Measurements from ENCODE around the gene ANGPTL8.

Gene ANGPTL8, protein sequence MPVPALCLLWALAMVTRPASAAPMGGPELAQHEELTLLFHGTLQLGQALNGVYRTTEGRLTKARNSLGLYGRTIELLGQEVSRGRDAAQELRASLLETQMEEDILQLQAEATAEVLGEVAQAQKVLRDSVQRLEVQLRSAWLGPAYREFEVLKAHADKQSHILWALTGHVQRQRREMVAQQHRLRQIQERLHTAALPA

DNA sequence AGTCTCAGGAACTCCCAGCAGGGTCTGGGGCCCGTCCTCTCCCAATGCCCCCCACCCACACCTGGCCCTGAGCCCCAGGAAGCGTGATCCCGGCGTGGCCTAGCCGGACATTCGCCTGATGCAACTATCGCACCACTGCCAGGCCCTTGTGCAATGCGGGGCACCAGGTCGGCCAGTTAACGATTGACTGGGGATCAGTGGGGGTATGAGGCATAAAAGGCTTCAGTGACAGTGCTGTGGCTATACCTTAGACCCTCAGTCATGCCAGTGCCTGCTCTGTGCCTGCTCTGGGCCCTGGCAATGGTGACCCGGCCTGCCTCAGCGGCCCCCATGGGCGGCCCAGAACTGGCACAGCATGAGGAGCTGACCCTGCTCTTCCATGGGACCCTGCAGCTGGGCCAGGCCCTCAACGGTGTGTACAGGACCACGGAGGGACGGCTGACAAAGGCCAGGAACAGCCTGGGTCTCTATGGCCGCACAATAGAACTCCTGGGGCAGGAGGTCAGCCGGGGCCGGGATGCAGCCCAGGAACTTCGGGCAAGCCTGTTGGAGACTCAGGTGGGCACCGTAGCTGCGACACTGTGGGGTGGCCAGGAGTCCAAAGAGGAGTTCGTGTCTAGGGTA lies at the start of gene ANGPTL8:
Gene ANGPTL8 (plus strand): TSS at position 243 of the 624 bp plus-strand sequence. CDS start 19 bp downstream, at position 262.
- DNase-seq: no peak

DNA sequence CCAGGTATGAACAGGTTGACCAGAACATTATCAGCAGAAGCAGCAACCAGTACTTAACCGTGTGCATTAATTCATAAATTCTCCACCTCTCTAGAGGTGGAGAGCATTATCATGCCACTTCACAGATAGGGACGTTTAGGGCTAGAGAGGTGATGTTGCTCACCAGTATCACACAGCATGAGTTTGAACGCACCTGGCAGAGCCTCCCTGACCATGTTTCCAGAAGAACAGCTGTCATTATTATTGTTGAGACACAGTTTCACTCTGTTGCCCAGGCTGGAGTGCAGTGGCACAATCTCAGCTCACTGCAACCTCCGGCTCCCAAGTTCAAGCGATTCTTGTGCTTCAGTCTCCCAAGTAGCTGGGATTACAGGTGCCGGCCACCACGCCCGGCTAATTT lies 48.9 kb upstream of the ANGPTL8 start:
- no peak for DNase-seq

DNA sequence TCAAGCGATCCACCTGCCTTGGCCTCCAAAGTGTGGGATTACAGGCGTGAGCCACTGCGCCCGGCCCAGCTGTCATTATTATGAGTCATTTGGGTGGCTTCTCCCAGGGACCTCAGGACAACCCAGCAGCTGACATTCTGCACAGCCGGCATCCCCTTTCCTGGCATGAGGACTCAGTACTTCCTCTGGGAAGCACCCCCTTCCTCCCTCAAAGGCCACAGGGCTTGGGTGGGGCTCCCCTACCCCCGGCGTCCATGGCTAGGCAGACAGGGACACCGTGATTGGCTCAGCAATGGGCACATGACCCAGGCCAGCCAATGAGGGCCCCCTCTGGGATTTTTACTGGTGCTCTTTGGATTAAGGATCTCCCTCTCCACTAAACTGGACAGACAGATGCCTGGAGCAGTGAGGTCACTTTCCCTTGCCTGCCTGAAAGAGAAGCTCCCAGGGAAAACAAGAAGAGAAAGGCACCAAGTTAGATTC lies 48.1 kb upstream of the ANGPTL8 start:
- peak; percentile 73 for DNase-seq

DNA sequence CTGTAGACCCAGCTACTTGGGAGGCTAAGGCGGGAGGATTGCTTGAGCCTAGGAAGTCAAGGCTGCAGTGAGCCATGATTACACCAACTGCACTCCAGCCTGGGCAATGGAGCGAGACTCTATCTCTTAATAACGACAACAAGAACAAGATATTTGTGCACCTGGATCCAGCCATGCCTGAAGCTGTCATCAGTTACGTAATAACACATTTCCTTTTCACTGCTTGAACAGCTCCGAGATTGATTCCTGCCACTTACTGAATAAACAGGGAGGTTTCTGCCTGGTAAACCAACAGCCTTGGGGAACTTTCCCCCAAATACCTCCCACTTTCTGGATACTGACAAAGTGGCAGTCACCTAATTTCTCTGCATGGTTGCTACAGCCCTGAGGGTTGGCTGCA lies 47.5 kb upstream of the ANGPTL8 start:
- DNase-seq: no peak

DNA sequence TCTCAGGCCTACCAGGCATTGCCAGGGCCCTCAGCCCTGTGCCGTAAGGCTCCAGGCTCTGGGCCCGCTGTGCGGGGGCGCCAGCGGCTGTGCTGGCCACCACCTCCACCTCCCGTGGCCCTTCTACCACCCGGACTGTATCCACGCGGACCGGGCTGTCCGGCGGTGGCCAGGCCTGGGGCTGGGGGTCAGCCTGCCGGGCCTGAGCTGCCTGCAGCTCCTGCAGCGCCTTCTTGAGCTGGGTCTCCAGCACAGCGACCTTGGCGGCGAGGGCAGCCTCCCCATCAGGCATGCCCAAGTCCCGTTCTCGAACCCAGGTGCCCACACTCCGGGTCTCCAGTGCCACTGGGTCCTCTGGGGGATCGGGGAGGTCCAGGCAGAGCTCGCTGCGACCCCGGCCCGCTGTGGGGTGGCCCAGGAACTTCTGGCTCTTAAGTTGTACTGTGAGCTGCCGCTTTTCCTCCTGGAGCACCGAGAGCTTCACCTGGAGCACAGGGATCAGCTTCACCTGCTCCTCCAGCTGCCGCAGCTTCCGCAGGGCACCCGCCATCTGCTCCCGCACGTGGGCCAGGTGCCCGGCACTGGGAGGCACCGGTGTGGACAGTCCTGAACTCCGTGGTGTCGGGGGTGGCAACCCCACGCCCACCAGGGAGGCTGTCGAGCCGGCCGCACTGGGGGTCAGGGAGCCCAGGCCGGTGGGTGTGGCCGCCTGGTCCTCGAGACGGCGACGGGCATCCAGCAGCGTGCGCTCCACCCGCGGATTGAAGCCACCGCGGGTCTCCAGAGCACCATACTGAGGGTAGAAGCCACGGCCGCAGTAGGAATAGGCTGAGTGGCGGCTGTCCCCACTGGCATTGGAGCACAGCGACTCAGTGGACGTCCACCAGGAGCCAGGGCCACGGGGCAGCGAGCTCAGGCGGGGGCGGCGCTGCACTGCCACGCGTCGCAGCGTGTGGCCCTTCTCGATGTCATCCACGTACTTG lies 46.2 kb upstream of the ANGPTL8 start:
- DNase-seq: no peak

DNA sequence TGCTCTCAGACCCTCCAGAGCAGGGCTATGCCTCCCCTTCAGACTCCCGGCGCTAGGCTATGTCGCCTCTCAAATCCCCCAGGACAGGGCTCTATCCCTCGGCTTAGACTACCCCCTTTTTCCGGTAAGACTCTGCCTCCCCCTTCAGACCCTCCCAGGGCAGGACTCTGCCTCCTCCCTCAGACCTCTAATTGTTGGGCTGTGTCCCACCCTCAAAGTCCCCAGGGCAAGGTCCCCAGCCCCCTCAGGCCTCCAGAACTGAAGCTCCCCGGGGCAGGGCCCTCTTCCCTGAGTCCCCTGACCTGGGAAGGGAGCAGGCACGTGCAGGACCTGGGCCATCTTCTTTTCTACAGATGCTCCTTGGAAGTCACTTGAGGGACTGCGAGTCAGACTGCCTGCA lies 45.2 kb upstream of the ANGPTL8 start:
- DNase-seq: no peak

DNA sequence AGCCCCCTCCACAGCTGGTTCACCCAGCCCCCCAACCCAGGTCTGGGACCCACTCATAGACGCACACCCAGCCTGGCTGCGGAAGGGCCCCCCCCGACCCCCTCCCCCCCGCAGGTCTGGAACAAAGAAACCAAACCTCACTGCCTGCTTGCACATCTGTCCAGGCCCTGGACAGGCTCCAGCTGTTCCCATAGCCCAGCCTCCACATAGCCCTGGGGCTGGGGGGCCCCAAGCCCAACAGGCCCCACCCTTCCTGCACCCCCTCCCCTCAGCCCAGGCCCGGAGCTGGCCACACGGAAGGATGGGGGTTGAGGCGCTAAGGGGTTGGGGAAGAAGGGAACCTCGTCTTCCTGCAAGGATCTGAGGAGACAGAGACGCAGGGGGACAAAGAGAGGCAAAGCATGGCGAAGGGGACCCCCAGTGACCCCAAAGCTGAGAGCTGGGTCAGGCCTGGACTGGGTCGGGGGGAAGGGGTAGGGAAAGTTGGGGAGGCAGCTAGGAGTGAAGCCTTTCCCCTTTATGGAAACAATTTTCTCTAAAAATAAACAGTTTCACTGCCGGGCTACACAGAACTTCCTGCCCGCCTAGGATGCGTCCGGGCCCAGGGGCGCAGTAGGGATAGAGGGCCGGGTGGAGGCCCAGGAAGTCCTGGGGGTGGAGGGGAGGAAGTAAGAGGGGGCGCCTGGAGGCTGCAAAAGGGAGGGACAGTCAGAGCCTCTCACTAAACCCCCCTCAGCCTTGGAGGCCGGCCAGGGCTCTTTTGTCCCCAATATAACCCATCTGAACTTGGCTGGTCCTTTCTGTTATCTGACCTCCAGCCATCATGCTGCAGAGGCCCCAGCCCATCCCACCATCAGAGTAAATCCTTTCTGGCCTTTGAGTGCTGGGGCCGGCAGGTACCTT lies 44.5 kb upstream of the ANGPTL8 start:
- DNase-seq: no peak

DNA sequence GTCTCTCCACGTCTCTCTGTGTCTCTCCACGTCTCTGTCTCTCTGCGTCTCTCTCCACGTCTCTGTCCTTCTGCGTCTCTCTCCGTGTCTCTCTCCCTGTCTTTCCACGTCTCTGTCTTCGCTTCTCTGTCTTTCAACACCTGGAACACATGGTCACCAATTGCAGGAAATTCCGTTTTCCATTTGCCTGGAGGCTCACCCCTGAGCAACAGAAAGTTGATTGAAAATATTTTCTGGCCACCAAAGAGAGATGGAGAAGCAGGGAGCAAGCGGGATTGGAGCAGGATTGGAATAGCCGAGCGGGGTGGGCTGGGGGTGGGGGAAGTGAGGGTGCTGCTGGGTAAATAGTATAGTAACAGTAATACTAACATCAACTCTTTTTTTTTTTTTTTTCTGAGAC lies 43.7 kb upstream of the ANGPTL8 start:
- no peak for DNase-seq

DNA sequence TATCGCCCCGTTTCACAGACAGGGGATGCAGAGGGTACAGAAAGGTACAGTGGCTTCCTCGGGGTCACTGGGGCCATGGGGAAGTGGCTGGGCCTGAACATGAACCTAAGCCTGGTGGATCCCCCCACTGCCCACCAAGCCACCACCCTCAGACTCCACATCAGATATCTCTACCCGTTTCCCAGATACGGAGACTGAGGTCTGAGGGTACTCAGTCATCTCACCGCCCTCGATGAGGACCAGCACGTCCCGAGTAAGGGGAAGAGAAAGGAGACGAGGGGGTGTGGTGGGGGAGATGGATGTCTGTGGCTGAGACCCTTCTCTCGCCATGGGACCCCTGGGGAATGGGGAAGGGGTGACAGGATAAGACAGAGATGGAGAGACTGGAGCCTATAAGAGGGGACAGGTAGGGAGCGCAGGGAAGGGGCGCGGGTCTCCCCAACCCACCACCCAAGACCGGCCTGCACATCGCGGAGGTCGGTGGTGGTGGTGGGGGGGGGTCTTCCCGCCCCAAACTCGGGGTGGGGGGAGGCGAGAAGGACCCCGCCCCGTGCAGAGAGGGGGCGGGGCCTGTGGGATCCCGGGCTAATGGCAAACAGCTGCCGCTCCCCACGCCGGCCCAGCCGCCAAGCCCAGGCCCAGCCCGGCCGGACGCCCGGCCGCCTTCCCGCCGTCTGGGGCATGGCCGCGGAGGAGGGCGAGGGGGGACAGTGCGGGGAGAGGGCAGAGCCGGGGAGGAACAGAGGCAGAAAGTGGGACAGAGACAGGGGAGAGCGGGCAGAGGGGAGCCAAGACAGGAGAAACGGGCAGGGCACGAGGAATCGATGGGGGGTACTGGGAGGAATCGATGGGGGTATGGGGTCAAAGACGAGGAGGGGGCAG lies 42.8 kb upstream of the ANGPTL8 start:
- DNase-seq: peak; percentile 28

DNA sequence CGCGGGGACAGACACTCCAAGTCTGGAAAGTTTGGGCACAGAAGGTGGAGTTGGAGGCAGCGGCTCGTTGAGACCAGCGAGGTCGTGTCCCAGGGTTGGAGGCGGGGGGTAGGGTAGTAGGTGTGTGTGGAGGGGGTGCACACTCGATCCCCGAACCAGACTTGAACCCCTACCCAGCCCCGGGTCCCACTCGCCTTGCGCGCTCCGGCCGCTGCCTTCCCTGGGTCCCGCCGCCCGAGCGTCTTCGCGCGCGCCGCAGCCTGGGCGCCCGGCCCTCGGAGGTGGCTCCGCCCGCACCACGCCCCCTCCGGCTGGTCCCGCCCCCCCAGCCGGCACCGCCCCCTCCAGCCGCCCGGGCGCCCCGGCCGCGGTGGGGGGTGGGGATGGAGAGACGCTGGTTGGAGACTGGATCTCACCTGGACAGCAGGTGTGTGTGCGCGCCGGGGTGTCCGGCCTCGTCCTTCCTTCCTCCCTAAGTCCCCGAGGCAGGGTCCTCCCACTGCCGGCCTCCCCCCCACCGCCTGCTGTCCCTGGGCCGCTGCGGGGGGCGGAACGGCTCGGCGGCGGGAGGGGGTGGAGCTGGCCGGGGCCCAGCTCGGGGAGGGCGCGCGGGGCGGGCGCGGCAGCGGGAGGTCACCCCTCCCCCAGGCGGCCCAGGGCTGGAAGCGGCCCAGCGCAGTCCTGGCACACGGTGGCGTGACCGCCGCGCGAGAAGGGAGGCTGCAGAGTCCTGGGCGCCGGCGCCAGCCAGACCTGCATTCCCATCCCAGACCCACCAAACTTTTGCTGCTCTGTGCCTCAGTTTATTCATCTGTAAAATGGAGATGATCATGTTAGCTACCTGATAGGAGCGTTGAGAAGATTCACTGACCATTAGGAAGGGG lies 41.9 kb upstream of the ANGPTL8 start, which contains the start of gene KANK2:
Gene KANK2 (minus strand): TSS at position 255 of the 884 bp plus-strand sequence. CDS start 3,034 bp downstream, outside the sequence.
- DNase-seq: peak; percentile 75

DNA sequence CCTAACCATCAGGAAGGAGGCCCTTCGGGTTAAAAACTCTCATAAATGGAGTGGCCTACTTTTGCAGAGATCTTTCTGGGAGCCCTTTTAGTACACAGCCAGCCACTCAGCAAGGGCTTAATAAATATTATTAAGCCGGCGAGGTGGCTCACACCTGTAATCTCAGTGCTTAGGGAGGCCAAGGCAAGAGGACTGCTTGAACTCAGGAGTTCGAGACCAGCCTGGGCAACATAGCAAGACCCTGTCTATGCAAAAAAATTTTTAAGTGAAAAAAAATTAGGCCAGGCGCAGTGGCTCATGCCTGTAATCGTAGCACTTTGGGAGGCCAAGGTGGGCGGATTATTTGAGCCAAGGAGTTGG lies 41.3 kb upstream of the ANGPTL8 start:
- no peak for DNase-seq

DNA sequence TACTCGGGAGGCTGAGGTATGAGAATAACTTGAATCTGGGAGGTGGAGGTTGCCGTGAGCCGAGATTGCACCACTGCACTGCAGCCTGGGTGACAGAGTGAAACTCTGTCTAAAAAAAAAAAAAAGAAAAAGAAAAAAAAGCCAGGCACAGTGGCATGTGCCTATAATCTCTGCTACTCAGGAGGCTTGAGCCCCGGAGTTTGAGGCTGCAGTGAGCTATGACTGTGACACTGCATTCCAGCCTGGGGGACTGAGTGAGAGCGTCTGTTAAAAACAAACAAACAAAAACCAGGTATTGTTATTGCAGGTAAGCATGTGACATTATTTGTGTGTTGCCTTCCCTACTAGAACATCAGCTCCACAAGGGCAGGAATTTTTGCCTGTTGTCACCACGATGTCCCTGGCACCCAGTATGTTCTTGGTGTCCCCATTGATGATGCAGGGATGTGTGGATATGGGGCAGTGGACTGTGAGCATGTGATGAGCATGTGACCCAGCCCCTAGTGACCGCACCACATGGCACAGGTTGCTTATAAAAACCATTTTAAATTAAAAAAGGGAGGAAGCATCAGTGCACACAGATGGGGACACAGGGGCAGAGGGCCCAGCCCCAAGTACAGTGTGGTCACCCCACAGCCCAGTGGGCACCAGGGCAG lies 40.5 kb upstream of the ANGPTL8 start:
- DNase-seq: no peak

DNA sequence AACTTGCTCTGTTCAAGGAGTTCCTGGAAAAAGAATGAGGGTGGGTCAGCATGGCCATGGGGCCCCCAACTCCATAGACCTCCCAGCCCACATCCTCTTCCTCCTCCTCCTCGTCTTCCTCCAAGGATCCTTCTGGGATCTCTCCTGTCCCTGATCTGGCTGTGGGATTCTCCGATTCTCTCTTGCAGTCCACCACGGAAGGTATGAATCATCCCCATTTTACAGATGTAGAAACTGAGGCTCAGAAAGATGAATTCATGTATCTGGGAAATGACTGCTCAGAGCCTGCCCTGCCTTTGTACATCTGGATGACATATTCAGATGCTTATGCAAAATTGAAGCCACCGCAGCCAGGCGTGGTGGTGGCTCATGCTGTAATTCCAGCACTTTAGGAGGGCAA lies 39.9 kb upstream of the ANGPTL8 start:
- no peak for DNase-seq

DNA sequence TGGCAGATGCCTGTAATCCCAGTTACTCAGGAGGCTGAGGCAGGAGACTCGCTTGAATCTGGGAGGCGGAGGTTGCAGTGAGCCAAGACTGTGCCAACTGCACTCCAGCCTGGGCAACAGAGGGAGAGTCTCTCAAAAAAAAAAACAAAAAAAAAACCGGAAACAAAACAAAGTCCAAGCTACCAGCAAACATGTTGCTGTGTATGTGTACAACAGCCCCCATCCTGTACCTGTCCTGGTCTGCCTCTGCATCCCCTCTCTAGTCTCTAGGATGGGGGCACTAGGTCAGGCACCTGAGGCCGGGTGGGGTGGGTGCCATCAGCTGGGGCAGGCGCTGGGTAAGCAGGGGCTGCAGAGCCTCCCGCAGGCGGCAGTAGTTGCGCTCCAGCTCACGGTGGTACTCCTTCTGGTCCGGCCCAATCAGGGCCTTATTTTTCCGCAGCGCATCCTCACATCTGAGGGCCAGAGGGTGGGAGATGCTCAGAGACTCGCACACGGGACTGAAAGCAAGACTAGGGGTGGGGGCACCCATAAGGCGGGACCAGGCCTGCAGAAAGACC lies 39.3 kb upstream of the ANGPTL8 start:
- DNase-seq: no peak

DNA sequence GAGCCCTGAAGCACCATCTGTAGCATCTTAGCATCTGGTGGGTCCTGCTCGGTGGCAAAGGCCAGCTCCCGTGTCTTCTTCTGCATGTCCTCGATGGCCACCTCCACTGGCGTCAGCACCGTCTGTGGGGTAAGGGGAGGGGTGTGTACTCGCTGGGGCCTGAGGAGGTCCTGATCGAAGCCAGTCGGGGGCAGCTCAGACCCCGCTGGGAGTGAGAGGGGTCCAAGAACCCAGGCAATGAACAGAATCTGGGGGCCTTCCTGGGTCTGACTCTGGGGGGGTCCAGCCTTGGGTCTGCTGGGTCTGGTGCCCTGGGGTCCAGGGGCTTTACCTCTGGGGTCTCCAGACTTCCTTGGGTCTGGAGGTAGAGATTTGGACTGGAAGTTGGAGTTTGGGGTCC lies 38.5 kb upstream of the ANGPTL8 start:
- DNase-seq: no peak

DNA sequence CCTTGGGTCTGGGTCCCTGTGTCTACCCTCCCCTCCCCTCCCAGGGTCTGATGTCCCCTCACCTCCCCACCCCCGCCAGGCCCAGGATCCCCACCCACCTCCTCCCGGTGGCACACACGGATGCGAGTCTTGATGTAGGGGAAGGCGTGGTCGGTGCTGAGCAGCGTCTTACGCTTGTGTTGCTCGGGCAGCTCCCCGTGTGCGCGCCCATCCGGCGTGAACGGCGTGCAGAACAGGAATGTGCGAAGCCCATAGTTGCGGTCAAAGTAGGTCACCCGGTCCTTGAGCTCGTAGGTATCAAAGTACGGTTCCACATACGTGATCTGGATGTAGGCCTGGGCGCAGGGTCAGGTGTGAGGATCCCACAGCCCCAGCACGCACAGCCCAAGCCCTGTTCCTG lies 37.6 kb upstream of the ANGPTL8 start:
- no peak for DNase-seq

DNA sequence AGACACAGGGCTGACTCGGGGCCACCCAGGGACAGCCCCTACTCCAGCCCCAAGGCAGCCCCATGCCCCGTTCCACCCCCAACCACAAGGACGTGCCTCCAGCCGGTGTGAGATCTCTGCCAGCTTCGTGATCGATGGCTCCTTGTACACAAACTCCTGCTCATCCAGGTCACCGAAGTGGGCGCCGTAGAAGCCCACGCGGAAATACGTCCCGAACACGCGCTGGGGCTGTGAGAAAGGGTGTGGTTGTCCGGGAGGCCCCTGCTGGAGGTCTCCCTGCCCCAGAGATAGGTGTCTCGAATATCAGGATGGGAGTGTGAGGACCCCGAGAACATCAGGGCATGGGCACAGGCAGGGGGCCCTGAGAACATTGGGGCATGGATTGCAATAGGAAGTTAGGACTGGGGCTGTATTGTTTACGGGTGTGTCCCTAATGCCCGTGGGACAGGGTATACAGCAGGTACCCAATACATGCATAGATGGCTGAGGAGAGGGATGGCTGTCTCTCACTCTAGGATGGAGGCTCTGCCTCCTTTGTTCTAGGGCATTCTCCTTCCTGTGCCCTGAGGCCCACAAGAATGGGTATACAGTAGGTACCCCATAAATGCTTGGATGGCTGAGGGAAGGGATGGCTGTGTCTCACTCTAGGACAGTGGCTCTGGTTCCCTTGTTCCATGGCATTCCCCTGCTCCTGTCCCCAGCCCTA lies 36.8 kb upstream of the ANGPTL8 start:
- no peak for DNase-seq

DNA sequence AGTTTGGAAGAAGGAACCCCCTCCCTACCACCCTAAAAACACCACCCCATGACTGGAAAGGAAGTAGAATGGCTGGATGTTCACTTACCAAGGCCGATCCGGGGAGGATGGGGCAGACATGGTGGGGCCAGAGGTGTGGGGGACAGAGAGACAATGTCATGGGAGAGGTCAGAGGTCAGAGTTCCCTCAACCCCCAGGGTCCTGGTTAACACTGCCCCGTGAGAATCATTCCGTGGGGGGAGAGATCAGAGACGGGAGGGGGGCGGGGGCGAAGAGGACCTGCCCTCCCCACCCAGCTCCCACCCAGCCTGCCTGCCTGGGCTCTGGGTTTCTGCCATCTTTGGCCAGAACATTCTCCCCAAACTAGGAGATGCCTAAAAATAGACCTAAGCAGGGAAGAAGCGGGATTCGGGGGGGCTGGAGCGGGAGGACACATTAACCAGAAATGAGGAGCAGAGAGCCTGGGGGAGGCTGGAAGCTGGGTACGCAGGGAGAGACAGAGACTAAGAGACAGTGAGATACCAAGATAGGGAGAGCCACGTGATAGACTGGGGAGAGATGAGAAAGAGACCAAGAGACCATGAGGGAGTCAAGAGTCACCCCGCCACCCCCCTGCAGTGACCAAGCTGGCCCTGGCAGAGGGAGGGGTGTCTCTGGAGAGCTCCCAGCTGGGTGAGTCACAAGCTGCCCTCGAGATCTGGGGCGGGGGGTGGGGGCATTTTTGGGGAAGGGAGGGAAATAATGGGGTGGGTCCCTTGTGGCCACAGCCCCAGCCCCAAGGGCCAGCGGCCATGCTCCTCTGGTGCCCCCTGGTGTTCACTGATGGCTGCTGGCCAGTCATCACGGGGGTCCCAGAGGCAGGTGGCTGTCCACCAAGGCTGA lies 36.0 kb upstream of the ANGPTL8 start:
- peak; percentile 64 for DNase-seq
